Left ventricle myocardium inferior (tissue), 1 donor: Measurements from ENCODE around the gene PMAIP1. TPM values are rescaled to one million over a fixed set of nuclear protein-coding genes. Genes with fewer than 3 reads are reported as not detected.

Experiments
- DNase-seq: peaks from one replicate; pipeline ENCODE4 v3.0.0-alpha.2; 2020
- H3K27ac ChIP-seq: fragments of 200-600 bp; replicated peaks from 2 replicates; pipeline ENCODE4 v1.8.0; 2021
- H3K27me3 ChIP-seq: fragments of 200-600 bp; 2 replicates; pipeline ENCODE4 v1.8.0; 2021; ENCODE audit warnings: low read depth
- H3K36me3 ChIP-seq: fragments of 200-600 bp; 2 replicates; pipeline ENCODE4 v1.8.0; 2021
- H3K4me1 ChIP-seq: fragments of 200-600 bp; 2 replicates; pipeline ENCODE4 v1.8.0; 2021
- H3K4me3 ChIP-seq: fragments of 200-600 bp; 2 replicates; pipeline ENCODE4 v1.8.0; 2021; ENCODE audit warnings: mild to moderate bottlenecking, moderate library complexity
- H3K9me3 ChIP-seq: fragments of 200-600 bp; replicated peaks from 2 replicates; pipeline ENCODE4 v1.8.0; 2021
- CTCF ChIP-seq: fragments of 200-600 bp; IDR thresholded peaks from 2 replicates; pipeline ENCODE4 v1.8.0; 2021; ENCODE audit warnings: antibody characterized with exemption, mild to moderate bottlenecking, borderline replicate concordance
- intact Hi-C: fragments of 100-400 bp; cut with micrococcal nuclease; formaldehyde crosslinking; loops from one replicate; pipeline ENCODE4 v1.11.0; 2022
- total RNA-seq: library from RNA; stranded (reverse); fragmentation: NEBNext Ultra II Directional; extraction: Animal tissue kit (Norgen Biotek cat#: 25700); gene quantifications from one replicate; pipeline ENCODE4 v1.2.1, GENCODE V29; 2021
- donor health status: DM: no; HTN: yes; CAD: no; lungs with severe emphysema.

The PMAIP1 gene
- total RNA-seq, 1 donor from 2014 or later, result 0.58 TPM

DNA sequence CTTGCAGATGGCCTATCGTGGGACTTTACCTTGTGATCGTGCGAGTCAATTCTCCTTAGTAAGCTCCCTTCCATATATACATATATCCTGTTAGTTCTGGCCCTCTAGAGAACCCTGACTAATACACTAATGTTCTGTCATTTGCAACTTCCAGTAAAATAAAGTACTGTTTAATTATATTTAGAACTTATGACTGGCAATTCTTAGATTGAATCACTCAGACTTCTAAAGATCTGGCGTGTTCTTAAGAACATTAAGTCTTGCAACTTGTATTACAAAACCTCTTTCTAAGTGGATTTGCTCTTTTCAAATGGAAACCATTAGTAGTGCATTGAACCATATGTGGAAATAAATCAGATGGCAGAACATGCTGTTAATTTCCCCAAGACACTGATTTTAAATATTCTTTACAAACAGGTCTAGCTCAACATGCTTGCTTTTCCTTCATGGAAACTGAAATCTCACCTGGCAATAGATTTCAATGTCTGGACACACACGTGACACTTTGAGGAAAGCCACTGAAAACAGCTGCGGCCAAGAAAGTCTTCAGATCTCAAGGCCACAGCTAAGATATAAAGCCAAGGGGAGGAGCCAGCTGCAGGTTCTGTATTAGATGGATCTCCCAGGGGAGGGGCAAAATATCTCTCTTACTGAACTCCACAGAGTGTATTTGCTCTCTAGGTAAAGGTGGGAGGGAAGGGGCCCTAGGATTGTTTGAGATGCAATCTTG, 50.6 kb downstream of the PMAIP1 start:
- no peak for DNase-seq
- no peak overlapping the region for H3K4me3 ChIP-seq
- no peak for TF ChIP-seq CTCF

GRCh38 chr18:59951591-59951990, 51.8 kb downstream of the PMAIP1 start:
- Histone ChIP-seq H3K4me3 (no peak overlapping the region), H3K27ac (no peak overlapping the region), H3K27me3 (peaks cover 4% of the 10 kb centered on the region), H3K4me1 (no peaks in the 10 kb centered on the region), H3K36me3 (no peaks in the 10 kb centered on the region), H3K9me3 (no peaks in the 10 kb centered on the region)
- intact Hi-C loops, result no loop called here
- no peak for TF ChIP-seq CTCF
- DNase-seq, result no peak

More for the DNA sequence above, 50.6 kb downstream of the PMAIP1 start:
- Histone ChIP-seq H3K4me1 (no peaks in the 10 kb centered on the region), H3K36me3 (no peaks in the 10 kb centered on the region), H3K27ac (no peak overlapping the region), H3K27me3 (peaks cover 4% of the 10 kb centered on the region), H3K9me3 (no peaks in the 10 kb centered on the region)
- intact Hi-C loops, result no loop called here

GRCh38 chr18:59952283-59953007, 52.6 kb downstream of the PMAIP1 start:
- no peak for TF ChIP-seq CTCF

More at GRCh38 chr18:59952283-59953007, 52.6 kb downstream of the PMAIP1 start:
- no peaks in the 10 kb centered on the region for H3K4me1 ChIP-seq
- no peak overlapping the region for H3K4me3 ChIP-seq
- H3K27me3 ChIP-seq, result no peaks in the 10 kb centered on the region
- intact Hi-C loops, result no loop called here
- no peaks in the 10 kb centered on the region for H3K36me3 ChIP-seq
- H3K9me3 ChIP-seq, result no peaks in the 10 kb centered on the region
- H3K27ac ChIP-seq, result no peak overlapping the region
- no peak for DNase-seq

Other genes with a start within 250 kb of the PMAIP1 start
- 3.2 TPM for gene CCBE1, start 202.6 kb upstream of the PMAIP1 start, total RNA-seq